Ovary (tissue), 3 donors: ENCODE data around the gene GLI1.

Source experiments
- POLR2A ChIP-seq: fragments of 450-650 bp; IDR thresholded peaks from one replicate; pipeline ENCODE4 v1.6.1; 2017; ENCODE audit warnings: antibody characterized with exemption, mild to moderate bottlenecking, moderate library complexity
- TF ChIP-seq, protein P1 (sequence below), 3 donors: fragments of 450-650 bp in 2 of 3; fragments of 200-600 bp in 1 of 3; IDR thresholded peaks; one replicate each; pipeline versions ENCODE4 v1.5.1 to v1.8.0; 2016 to 2022; ENCODE audit warnings: antibody characterized with exemption in 3 of 3, mild to moderate bottlenecking in 1 of 3
- donor health status: DM: no; HTN: no; CAD: no.

DNA sequence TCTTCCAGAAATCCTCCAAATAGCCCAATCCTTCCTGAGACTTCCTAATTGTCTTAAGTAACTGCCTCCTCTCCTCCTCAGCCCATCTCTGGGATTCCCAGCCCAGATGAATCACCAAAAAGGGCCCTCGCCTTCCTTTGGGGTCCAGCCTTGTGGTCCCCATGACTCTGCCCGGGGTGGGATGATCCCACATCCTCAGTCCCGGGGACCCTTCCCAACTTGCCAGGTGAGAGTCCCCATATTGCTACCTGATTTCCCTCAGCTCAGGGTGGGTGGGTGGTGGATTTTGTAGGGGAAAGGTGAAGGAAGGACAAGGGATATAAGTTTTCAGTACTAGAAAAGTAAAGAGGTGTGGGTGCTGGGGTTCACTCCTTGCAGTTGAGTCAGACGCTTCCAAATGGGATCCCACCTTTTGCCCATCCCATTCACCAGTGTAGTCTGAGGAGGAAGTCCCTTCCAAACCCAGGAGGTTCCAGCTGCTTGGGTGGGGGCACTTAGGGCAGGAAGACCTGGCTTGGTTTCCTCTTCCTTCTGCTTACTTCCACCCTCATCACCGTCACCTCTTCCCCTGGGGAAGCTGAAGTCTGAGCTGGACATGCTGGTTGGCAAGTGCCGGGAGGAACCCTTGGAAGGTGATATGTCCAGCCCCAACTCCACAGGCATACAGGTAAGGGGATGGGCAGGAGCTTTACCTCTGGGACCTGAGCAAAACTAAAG lies 5.6 kb downstream of the GLI1 start:
- TF ChIP-seq, protein P1, sequence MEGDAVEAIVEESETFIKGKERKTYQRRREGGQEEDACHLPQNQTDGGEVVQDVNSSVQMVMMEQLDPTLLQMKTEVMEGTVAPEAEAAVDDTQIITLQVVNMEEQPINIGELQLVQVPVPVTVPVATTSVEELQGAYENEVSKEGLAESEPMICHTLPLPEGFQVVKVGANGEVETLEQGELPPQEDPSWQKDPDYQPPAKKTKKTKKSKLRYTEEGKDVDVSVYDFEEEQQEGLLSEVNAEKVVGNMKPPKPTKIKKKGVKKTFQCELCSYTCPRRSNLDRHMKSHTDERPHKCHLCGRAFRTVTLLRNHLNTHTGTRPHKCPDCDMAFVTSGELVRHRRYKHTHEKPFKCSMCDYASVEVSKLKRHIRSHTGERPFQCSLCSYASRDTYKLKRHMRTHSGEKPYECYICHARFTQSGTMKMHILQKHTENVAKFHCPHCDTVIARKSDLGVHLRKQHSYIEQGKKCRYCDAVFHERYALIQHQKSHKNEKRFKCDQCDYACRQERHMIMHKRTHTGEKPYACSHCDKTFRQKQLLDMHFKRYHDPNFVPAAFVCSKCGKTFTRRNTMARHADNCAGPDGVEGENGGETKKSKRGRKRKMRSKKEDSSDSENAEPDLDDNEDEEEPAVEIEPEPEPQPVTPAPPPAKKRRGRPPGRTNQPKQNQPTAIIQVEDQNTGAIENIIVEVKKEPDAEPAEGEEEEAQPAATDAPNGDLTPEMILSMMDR (IDR thresholded peaks at IDR 0.05), result no peak
- TF ChIP-seq POLR2A, result no peak
